GM19463 (cell line): ENCODE measurements around the gene TCF20.

Source experiments
- ATAC-seq: cut with Tn5 transposase; IDR thresholded peaks from one replicate; pipeline ENCODE4 v1.9.1; 2021; ENCODE audit warnings: mild to moderate bottlenecking, moderate library complexity; ENCODE audit not compliant: unreplicated experiment

The TCF20 gene

DNA sequence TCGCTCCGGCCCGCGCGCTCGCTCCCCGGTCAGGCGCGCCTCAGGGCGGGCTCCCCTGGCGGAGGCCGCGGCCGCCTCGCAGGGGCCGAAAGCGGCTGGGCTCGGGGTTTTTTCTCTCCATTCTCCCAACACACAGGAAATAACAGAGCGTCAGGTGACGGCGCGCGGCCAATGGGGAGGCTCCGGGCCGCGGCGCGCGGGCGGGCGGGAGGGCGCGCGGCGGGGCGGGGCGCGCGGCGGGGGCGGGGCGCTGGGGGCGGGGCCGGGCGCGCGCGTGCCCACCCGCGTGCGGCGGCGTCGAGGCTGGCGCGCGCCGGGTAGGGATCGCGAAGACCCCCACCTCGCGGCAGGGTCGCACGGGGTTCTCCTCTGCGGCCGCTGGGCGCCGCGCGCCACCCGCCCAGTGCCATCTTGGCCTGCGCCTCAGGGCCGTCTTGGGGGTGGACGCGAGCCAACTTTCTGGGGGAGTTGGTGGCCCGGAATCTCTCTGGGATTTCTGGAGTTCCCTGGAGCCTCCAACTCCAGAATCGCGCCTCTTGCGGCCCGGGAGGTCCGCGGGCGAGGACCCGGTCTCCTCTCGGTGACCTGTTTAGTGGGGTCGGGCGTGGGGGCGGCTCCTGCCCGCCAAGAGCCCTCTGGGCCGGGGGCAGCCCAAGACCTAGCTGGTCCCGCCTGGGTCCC is at the start of gene TCF20:
Gene TCF20, minus strand, starts transcription at position 144 of the 681 bp plus-strand sequence. CDS start 55,348 bp downstream, outside the sequence.
- ATAC-seq: peak; percentile 74

- no peak for ATAC-seq
Observed at GRCh38 chr22:42319386-42319785, 48.9 kb upstream of the TCF20 start.

DNA sequence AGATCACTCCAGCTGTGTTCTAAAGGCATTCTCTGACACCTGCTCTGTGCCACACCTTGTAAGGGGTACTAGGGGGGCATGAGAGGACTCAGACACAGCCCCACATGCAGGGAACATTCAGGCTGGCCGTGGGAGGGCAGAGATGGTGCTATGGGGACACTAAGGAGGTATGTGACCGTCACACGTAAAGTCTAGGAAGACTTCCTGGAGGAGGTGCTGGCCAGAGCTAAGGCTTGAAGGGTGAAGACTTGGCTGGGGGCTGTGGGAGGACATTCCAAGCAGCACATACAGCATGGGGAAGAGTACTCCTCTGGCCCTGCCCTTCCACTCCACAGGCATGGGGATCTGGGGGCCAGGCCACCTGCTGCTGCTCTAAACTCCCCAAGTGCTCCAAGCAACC is 48.5 kb upstream of the TCF20 start:
- ATAC-seq: no peak

- no peak for ATAC-seq
Observed at GRCh38 chr22:42317691-42318547, 47.5 kb upstream of the TCF20 start.

- ATAC-seq: no peak
Observed at GRCh38 chr22:42317008-42317407, 46.6 kb upstream of the TCF20 start.

GRCh38 chr22:42315392-42315756 is 44.9 kb upstream of the TCF20 start:
- ATAC-seq: no peak

DNA sequence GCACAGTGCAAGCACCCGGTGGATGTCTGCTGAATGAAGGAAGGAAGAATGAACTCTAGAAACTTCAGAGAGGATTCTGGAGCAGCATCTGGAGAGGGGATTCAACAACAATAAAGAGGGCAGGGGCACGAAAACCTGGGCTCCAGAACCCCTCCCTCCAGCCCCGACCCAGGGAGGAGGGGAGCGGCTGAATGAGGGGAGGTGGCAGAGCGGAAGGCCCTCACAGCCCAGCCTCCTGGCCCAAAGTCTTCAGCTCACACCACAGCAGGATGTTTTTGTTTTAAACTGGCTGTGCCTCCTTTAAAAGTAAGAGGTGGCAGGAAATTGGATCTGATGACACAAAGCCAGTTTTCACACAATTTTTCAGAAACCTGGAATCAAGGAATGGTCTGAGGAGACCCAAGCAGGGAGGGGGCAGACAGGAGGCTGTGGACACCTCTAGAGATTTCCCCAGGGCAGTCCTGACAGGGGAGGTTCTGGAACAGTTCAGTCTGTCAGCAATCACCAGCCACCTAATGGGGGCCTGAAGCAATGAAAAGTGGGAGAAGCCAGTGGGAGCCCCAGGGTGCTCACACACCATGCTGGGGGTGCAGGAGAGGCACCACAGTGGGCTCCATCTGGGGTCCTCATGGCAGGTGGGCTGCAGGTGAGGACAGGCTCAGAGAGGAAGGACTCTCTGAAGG is 44.4 kb upstream of the TCF20 start:
- no peak for ATAC-seq

- ATAC-seq: no peak
Observed at GRCh38 chr22:42313804-42314581, 43.5 kb upstream of the TCF20 start.

DNA sequence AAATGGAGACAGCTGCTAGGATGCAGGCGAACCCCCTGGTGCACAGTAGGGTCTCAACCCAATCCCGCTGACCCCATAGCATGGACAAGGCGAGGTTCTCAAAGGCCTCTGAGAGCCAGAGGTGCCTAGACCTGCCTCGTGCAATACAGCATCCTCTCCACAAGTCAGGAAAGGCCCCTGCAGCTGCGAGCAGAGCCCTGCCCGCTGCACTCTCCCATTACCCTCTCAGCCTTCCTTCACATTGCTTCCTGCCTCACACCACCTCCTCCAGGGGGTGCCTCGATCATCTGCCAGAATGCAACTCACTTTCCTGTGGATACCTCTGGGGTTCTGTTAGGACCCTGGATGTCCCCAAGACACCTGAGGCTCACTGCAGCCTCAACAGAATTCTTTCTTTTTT is 42.8 kb upstream of the TCF20 start:
- no peak for ATAC-seq

GRCh38 chr22:42310291-42311015 is 40.0 kb upstream of the TCF20 start:
- no peak for ATAC-seq

- no peak for ATAC-seq
Observed at GRCh38 chr22:42309865-42310264, 39.4 kb upstream of the TCF20 start.

- no peak for ATAC-seq
Observed at GRCh38 chr22:42308892-42309468, 38.5 kb upstream of the TCF20 start.

GRCh38 chr22:42307806-42308563 is 37.5 kb upstream of the TCF20 start:
- ATAC-seq: no peak

DNA sequence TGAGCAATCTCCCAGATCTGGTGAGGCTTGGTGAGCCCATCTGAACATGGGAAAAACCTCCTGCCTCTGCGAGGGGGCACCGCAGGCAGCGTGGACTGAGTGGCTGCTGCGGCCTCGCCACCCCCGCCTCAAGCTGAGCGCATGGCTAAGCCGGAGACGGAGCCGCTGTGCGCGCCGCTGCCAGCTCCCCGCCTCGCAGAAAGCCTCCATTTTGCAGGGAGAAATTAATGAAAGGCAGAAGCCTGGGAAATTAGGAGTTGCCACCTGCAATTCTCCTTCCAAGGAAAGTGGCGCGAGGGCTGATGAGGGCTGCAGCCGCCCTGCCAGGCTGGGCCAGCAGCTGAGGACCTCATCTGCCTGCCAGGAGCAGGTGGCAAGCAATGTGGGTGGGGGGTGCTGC is 35.6 kb upstream of the TCF20 start:
- no peak for ATAC-seq

DNA sequence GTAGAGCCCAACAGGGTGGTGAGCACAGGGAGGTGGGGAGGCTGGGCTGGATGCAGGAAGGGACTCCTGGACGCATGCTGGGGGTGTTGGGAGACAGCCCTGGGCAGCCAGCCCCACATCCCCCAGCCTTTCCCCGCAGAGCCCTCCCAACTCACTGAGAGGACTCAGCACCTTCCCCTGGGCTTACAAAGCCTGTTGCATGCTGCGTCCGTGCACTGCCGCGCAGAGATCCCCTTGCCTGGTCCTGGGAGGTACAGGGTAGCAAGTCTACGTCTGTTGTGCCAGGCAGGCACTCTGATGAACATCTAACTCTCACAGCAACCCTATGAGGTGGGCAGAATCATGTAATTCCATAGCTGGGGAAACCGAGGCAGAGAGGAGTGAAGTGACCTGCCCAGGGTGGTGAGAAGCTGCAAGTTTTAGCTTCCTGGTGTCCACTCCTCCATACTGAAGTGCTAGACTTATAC is 33.9 kb upstream of the TCF20 start:
- no peak for ATAC-seq

- ATAC-seq: no peak
Observed at GRCh38 chr22:42303396-42304323, 33.2 kb upstream of the TCF20 start.

DNA sequence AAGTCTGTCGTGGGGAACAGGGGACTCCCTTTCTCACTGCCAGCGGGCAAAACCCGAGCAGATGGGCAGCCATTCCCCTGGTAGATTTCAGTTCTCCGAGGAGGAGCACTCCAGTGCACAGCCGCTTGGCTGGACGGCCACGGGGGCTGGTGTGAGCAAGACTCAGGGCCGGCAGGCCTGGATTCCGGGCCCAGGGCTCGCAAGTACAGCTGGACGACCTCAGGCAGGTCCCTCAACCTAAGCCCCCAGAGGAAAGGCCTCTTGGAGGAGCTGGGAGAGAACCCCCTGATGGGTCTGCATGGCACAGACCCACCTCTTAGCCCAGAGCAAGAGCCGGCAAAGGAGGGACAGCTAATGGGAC is 31.3 kb upstream of the TCF20 start:
- ATAC-seq: no peak

- ATAC-seq: no peak
Observed at GRCh38 chr22:42301077-42301741, 30.8 kb upstream of the TCF20 start.
